Prostate gland (tissue), 2 donors: ENCODE measurements around the gene GSTM3.

Source experiments
- CTCF ChIP-seq, 4 experiments: fragments of 200-600 bp in 2 of 4; fragments of 450-650 bp in 2 of 4; sonication (generic) in 2 of 4; IDR thresholded peaks; 1 replicate in 3 of 4; 2 replicates in 1 of 4; pipeline ENCODE4 v1.5.1; 2016 to 2019; ENCODE audit warnings: antibody characterized with exemption in 4 of 4, mild to moderate bottlenecking in 2 of 4, moderate library complexity in 2 of 4
- POLR2A ChIP-seq: fragments of 450-650 bp; IDR thresholded peaks from one replicate; pipeline ENCODE4 v1.6.1; 2016; ENCODE audit warnings: antibody characterized with exemption, mild to moderate bottlenecking

DNA sequence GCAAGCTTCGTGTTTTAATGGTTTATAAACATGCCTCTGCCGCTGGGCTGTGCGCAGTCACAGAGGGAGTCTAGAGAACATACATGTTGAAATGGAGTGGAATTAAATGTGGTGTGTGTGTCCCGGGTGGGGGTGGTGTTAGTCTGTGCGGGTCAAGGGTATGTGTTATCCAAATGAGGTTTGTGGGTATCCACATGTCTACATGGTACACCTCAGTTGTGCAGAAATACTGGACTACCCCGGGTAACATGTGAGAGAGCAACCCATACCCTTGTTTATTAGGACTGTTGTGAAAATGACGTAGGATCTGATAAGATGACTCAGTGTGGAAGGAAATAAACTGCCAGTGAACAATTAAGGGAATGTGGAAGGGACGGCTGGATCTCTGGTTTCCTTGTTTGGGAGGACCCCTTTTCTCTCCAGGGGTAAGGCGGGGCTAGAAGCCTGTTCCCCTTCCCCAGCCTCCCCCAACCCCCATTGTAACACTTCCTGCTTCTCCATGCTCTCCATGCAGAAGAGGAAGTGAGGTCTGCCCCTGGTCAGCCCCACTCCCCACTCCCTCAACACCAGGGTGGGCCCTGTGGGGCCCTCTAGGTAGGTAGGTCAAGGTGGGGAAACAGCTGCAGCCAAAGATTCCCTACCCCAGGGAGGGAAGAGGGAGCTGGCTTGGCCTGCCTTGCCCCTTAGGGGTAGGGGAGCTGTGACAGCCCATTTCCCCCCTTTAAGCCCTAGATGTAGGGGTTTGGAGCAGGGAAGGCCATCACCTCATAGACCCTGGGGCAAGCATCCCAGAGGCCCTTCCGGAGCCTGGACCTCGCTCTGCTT is 22.2 kb upstream of the GSTM3 start:
- no peak for TF ChIP-seq CTCF (IDR thresholded peaks at IDR 0.05)
- TF ChIP-seq POLR2A = no peak
